Activated T-cell treated with anti-CD3 and anti-CD28 coated beads for 1 hour (primary cell): ENCODE data around the gene SSTR5.

Experiments used
- DNase-seq: peaks from one replicate; pipeline ENCODE4 v3.0.0-alpha.2; 2020; ENCODE audit warnings: low read depth

The SSTR5 gene

DNA sequence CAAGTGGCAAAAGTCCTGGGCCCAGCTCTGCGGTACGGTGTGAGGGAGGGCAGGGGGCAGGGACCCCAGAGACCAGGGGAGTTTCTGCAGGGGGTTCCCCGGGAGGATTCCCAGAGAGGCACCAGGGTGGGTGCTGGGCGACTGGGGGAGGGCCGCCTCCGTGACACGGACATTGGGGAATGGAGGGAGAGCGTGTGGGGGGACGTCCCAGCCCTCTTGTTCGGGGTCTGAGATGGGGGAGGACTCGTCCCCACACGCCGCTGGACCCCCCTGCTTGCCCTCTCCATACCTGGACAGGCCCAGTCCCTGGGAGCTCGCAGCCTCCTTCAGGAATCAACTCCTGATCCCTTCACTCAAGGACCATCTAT is 49.8 kb downstream of the SSTR5 start:
- no peak for DNase-seq

GRCh38 chr16:1123525-1124230 is 51.1 kb downstream of the SSTR5 start:
- no peak for DNase-seq

DNA sequence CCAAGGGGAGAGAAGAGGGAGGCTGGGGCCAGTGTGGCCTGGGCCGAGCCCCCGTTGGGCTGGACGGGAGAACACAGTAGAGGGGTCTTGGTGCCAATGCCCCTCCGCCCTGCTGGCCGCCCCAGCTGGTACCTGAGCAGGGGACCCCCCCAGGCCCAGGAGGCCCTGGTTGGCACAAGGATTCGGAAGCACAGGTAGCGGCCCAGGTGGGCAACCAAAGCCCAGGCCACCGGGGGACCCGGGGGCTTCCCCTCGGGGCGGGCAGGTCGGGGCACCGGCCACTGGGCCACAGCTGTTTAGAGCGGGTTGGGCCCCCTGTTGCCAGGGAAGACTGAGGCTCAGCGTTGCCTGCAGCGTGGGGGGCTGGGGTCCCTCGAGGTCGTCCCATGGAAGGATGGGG is 51.7 kb downstream of the SSTR5 start:
- DNase-seq = no peak

DNA sequence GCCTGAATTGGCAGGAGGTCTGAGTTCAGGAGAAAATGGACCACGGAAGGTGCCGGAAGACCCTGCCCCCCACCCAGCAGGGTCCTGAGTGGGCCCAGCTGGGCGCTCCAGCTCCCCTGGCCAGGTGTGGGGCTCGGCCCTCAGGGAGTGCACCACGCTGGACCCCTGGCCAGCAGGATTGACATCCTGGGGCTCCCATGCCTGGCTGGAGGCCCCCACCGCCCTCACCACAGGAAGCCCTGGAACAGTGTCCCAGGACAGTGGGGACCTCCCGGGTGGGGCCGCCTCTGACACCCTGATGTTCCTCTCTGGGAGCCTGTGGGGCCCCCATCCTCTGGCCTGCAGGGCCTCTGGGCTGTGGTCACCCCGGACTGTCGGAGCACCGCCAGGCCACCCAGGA is 52.2 kb downstream of the SSTR5 start:
- DNase-seq = no peak

DNA sequence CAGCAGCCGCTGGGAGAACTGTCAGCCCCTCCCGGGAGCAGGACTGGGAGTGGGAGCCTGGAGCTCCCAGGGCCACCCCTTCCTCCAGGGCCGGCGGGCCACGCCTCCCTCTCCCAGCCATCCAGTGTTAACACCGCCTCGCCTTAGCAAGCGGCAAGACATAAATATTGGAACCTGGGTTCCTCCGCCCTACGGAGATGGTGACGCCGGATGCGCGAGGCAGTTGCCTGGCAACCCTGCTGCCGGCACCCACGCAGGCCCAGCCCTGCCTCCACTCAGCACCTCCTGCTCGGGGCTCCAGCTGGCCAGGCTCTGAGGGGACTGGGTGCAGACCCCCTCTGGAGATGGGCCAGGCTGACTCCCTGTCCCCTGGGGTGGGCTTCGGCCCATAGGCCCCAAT is 52.9 kb downstream of the SSTR5 start:
- DNase-seq = no peak

GRCh38 chr16:1126044-1126443 is 53.5 kb downstream of the SSTR5 start:
- no peak for DNase-seq

GRCh38 chr16:1126586-1126985 is 54.0 kb downstream of the SSTR5 start:
- no peak for DNase-seq

- no peak for DNase-seq
Observed at GRCh38 chr16:1127101-1127500, 54.6 kb downstream of the SSTR5 start.

GRCh38 chr16:1127971-1128715 is 55.6 kb downstream of the SSTR5 start:
- DNase-seq = no peak

DNA sequence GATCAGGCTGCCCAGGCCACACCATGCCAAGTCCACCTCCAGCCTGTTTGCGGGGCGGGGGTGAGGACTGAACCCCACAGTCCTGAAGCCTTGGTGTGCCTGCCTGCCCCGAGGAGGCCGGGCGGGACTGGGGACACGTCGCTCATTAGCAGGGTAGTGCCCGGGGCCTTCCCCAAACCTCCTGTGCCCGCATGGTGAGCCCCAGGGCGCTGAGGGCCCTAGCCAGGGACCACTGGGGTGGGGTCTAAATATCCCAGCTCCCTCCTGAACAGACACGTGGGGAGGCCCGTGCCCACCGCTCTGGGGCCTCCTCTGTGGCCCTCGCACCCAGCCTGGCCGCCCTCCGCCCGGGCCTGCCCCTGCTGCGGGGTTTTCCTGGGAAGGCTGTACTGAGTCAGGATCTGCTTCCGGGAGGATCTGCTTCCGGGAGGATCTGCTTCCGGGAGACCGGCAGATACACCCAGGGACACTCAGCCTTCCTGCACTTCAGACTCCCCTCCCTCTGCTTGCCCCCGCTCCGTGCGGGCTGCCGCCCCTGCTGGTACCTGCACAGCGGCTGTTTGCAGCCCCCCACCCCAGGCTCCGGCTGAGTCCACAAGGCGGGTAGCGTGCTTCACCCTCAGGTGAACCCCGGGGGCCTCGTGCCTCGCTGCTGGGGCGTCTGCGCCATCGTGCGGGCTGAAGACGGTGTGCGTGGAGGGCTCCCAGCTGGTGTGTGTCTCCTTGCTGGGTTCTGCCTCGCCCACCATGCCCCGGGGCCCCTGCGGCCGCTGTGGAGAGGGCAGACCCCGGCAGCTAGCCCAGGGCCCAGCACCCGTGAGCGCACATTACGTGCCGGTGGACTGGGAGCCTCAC is 56.8 kb downstream of the SSTR5 start:
- DNase-seq = no peak

DNA sequence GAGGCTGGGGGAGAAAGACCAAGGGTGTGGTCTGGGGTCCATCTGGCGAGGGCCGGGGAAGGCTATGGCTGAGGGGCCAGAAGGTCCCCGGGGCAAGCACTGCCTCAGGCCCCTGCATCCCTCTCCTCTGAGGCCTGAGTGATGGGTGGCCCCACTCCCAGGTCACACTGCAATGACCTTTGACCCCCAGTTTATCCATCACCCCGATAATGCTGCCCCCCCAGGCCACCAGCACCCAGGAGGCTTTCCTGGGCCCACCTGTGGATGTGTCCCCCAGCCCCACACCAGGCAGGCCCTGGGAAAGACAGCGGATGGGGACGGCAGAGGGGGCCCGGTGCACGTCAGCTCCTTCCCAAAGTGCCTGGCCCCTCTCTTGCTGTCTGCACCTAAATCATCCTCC is 57.8 kb downstream of the SSTR5 start:
- DNase-seq = no peak
